HepG2 (cell line): ENCODE data around the gene HSPA1A. TPM values are rescaled to one million over a fixed set of nuclear protein-coding genes. Genes with fewer than 3 reads are reported as not detected.

ENCODE experiments used
- ASH2L ChIP-seq: fragments of 300-600, 200-600 bp; sonication (generic); IDR thresholded peaks from 2 replicates; pipeline ENCODE4 v1.7.0; 2017; ENCODE audit warnings: low read depth, mild to moderate bottlenecking, moderate library complexity, mixed read lengths, low read length; ENCODE audit not compliant: insufficient read length
- CCAR2 ChIP-seq: fragments of 200-400 bp; formaldehyde crosslinking; optimal IDR thresholded peaks from 2 replicates; pipeline ENCODE3; 2018; ENCODE audit warnings: low read depth, mild to moderate bottlenecking, low read length, moderate library complexity
- IKZF4 ChIP-seq: sonication (generic); formaldehyde crosslinking; IDR thresholded peaks from 2 replicates; pipeline ENCODE4 v1.5.1; 2020; ENCODE audit warnings: borderline replicate concordance, mild to moderate bottlenecking, low read depth, missing genetic modification reagents; ENCODE audit errors: not compliant biosample characterization
- MAFK ChIP-seq, 2 experiments: IDR thresholded peaks in 1 of 2; conservative IDR thresholded peaks in 1 of 2; 2 replicates each; pipeline ENCODE4 v1.6.1; 2011; ENCODE audit warnings: improper control_type of control experiment in 2 of 2, low read length in 2 of 2
- NAIF1 ChIP-seq: sonication (generic); formaldehyde crosslinking; IDR thresholded peaks from 2 replicates; pipeline ENCODE4 v1.5.0; 2020; ENCODE audit warnings: mild to moderate bottlenecking, missing genetic modification reagents, borderline replicate concordance
- POLR2A ChIP-seq, 2 experiments: IDR thresholded peaks; 2 replicates each; pipeline ENCODE4 v1.6.1; 2011; ENCODE audit warnings: low read depth in 2 of 2, low read length in 2 of 2, mild to moderate bottlenecking in 1 of 2, moderate library complexity in 1 of 2; ENCODE audit not compliant: insufficient read depth in 1 of 2
- RARA ChIP-seq: IDR thresholded peaks from 2 replicates; pipeline ENCODE4 v1.6.1; 2016; ENCODE audit warnings: missing genetic modification reagents, missing compliant biosample characterization
- RNF2 ChIP-seq: fragments of 450-650 bp; conservative IDR thresholded peaks from 2 replicates; pipeline ENCODE4 v1.6.1; 2016; ENCODE audit warnings: low read depth
- SETDB1 ChIP-seq: sonication (generic); formaldehyde crosslinking; IDR thresholded peaks from 2 replicates; pipeline ENCODE4 v1.5.1; 2020; ENCODE audit warnings: missing genetic modification reagents, mild to moderate bottlenecking, borderline replicate concordance
- SIX4 ChIP-seq: sonication (generic); formaldehyde crosslinking; IDR thresholded peaks from 2 replicates; pipeline ENCODE4 v1.4.0; 2020; ENCODE audit warnings: missing genetic modification reagents
- SP140L ChIP-seq: sonication (generic); formaldehyde crosslinking; IDR thresholded peaks from 2 replicates; pipeline ENCODE4 v1.4.0; 2020; ENCODE audit warnings: missing genetic modification reagents, borderline replicate concordance
- ZBTB21 ChIP-seq: sonication (generic); formaldehyde crosslinking; IDR thresholded peaks from 2 replicates; pipeline ENCODE4 v1.4.0; 2020; ENCODE audit warnings: missing genetic modification reagents
- ZFP36L1 ChIP-seq: sonication (generic); formaldehyde crosslinking; IDR thresholded peaks from 2 replicates; pipeline ENCODE4 v1.8.0; 2022; ENCODE audit warnings: mild to moderate bottlenecking, missing genetic modification reagents, moderate library complexity
- ZFP37 ChIP-seq: sonication (generic); formaldehyde crosslinking; IDR thresholded peaks from 2 replicates; pipeline ENCODE4 v1.4.0; 2020; ENCODE audit warnings: missing genetic modification reagents, borderline replicate concordance
- ZFP41 ChIP-seq: sonication (generic); formaldehyde crosslinking; IDR thresholded peaks from 2 replicates; pipeline ENCODE4 v1.4.0; 2020; ENCODE audit warnings: mild to moderate bottlenecking, missing genetic modification reagents, borderline replicate concordance
- ZNF101 ChIP-seq: sonication (generic); formaldehyde crosslinking; IDR thresholded peaks from 2 replicates; pipeline ENCODE4 v1.4.0; 2020; ENCODE audit warnings: mild to moderate bottlenecking, low read depth, missing genetic modification reagents, borderline replicate concordance
- ZNF484 ChIP-seq: sonication (generic); formaldehyde crosslinking; IDR thresholded peaks from 2 replicates; pipeline ENCODE4 v1.5.1; 2020; ENCODE audit warnings: mild to moderate bottlenecking, low read depth, missing genetic modification reagents, borderline replicate concordance
- ZNF513 ChIP-seq: sonication (generic); formaldehyde crosslinking; conservative IDR thresholded peaks from 2 replicates; pipeline ENCODE4 v1.5.0; 2020; ENCODE audit warnings: missing genetic modification reagents
- ZNF563 ChIP-seq: sonication (generic); formaldehyde crosslinking; IDR thresholded peaks from 2 replicates; pipeline ENCODE4 v1.8.0; 2022; ENCODE audit warnings: mild to moderate bottlenecking, moderate library complexity, missing genetic modification reagents
- ZNF781 ChIP-seq: sonication (generic); formaldehyde crosslinking; IDR thresholded peaks from 2 replicates; pipeline ENCODE4 v1.5.1; 2020; ENCODE audit warnings: borderline replicate concordance, mild to moderate bottlenecking, missing genetic modification reagents; ENCODE audit errors: not compliant biosample characterization
- polyA plus RNA-seq, 8 experiments: library from polyadenylated mRNA; depleted of rRNA in 3 of 8; stranded (reverse) in 7 of 8; unstranded in 1 of 8; fragments of >200 nt; fragmentation: Illumina TruSeq in 4 of 8; extraction: Trizol in 4 of 8; gene quantifications; 2 replicates each; pipeline versions ENCODE4 v1.2.1 to v1.2.3, GENCODE V29; 2011 to 2016; ENCODE audit warnings: low read depth in 4 of 8, missing spikeins in 1 of 8, mixed read lengths in 1 of 8; ENCODE audit not compliant: insufficient read depth in 1 of 8
- total RNA-seq, 5 experiments: library from RNA; depleted of rRNA; stranded (reverse); fragments of >200 nt; fragmentation: Illumina TruSeq; extraction: Trizol; gene quantifications; 2 replicates each; pipeline ENCODE4 v1.2.3, GENCODE V29; 2016; ENCODE audit warnings: low read depth in 1 of 5
- TF ChIP-seq, protein P1 (sequence below): sonication (generic); formaldehyde crosslinking; IDR thresholded peaks from 2 replicates; pipeline ENCODE4 v1.4.0; 2020; ENCODE audit warnings: missing genetic modification reagents, borderline replicate concordance

The HSPA1A gene
- total and polyA plus RNA-seq, 2 of the 13 experiments (the other 11 are each of a cell fraction or from before 2014, with no cell fraction given), result 44.5 to 85.0 TPM

DNA sequence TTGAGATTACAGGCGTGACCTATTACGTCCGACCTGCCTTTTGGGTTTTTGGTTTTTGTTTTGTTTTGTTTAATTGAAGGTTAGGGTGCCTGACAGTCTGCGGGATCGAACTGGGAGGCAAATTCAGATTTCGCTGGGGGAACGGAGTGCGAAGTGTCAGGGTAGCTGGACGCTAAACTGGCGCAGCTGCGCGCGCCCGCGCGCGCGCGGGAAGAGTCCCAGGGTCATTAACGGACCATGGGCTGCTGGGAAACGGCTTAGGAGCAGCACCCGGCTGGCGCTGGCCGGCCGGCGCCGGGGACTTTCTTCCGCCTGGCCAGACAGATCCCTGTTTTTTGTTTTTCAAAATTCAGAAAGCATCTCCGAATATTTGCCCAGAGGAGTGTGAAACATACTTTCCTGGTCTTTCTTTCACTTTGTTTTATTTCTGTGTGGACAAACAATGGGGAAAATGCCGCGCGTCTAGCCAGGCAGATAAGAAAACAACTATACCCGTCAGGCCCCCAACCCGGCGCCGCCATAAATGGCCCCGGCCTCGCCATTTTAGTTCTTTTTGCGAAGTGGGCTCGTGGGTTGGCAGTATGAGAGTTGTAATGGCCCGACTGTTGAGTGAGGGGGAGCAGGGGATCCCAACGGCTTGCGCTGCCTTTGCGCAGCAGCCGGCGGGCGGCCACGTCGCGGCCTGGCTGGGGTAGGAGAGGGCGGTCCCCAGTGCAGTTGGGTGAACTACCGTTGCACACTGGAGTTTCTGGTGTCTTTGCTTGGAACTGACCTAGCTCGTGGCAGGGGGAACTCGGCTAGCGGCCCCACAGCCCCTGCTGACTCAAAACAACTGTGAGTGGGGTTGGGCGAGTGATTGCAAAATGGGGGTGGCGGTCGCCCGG is 19.3 kb downstream of the HSPA1A start (continued):
- TF ChIP-seq ZNF781 (peak; percentile 17), SETDB1 (CRISPR knock-in tag) (no peak), SP140L (no peak; the same call in 1 of the 2 replicates), ZFP41 (CRISPR knock-in tag) (peak; percentile 57; the same call in 1 of the 2 replicates), ZNF101 (CRISPR knock-in tag) (no peak), RARA (CRISPR knock-in tag) (peak; percentile 32; the same call in 1 of the 2 replicates), ZNF484 (peak; percentile 90), POLR2A (IDR thresholded peaks at IDR 0.05; ENCODE audit: insufficient read depth in 1 of 2, low read depth in 2 of 2, low read length in 2 of 2) (peak; percentile 97 to 99), CCAR2 (no peak), NAIF1 (CRISPR knock-in tag) (0 out of 2 replicates have a peak, but pooled peaks have one; percentile 14), ZFP36L1 (CRISPR knock-in tag) (no peak), ASH2L (peak; percentile 95), SIX4 (CRISPR knock-in tag) (no peak), MAFK (conservative IDR thresholded peaks at IDR 0.05 in 1 of 2, IDR thresholded peaks at IDR 0.05 in 1 of 2; ENCODE audit: low read length in 2 of 2) (0 out of 4 replicates have a peak, but pooled peaks of 1 of the 2 experiments have one; percentile 1), ZNF563 (CRISPR knock-in tag) (peak; percentile 65; the same call in 1 of the 2 replicates), RNF2 (0 out of 2 replicates have a peak, but pooled peaks have one; percentile 50), ZFP37 (0 out of 2 replicates have a peak, but pooled peaks have one; percentile 59), ZBTB21 (CRISPR knock-in tag) (no peak; the same call in 1 of the 2 replicates), IKZF4 (CRISPR knock-in tag) (peak; percentile 96), ZNF513 (CRISPR knock-in tag) (no peak; the same call in 1 of the 2 replicates)
- TF ChIP-seq, protein P1, sequence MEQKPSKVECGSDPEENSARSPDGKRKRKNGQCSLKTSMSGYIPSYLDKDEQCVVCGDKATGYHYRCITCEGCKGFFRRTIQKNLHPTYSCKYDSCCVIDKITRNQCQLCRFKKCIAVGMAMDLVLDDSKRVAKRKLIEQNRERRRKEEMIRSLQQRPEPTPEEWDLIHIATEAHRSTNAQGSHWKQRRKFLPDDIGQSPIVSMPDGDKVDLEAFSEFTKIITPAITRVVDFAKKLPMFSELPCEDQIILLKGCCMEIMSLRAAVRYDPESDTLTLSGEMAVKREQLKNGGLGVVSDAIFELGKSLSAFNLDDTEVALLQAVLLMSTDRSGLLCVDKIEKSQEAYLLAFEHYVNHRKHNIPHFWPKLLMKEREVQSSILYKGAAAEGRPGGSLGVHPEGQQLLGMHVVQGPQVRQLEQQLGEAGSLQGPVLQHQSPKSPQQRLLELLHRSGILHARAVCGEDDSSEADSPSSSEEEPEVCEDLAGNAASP (CRISPR knock-in tag), result peak; percentile 68
